ENCODE measurements around the gene IFT27. TPM values are rescaled to one million over a fixed set of nuclear protein-coding genes. Genes with fewer than 3 reads are reported as not detected.

IFT27 gene
- total RNA-seq, 1 experiment from 2014 or later = 23.2 TPM

- H3K27me3 ChIP-seq (ENCODE audit: insufficient read depth, low read length) = peaks cover 5% of the 10 kb centered on the region; the same call in 1 of the 2 replicates
- H3K9me2 ChIP-seq (ENCODE audit: insufficient read depth) = no peaks in the 10 kb centered on the region
- H3K9ac ChIP-seq (ENCODE audit: low read length) = no peak overlapping the region
- no peaks in the 10 kb centered on the region for H4K20me1 ChIP-seq (ENCODE audit: insufficient read depth)
- no peaks in the 10 kb centered on the region for H3K79me2 ChIP-seq (ENCODE audit: insufficient read depth, low read length)
- no peak overlapping the region for H3K4me3 ChIP-seq (replicated peaks in 1 of 2; ENCODE audit: low read depth in 1 of 2, low read length in 2 of 2)
- ChIA-PET POLR2A (no interaction called here), CTCF (no interaction called here), RAD21 (ENCODE audit: low non-redundant PET in 1 of 2, low total read pairs in 2 of 2, uncharacterized antibody in 2 of 2, unreplicated experiment in 2 of 2) (no interaction called here)
- H3K4me2 ChIP-seq (ENCODE audit: low read length) = no peak overlapping the region
- intact Hi-C loops (cut with micrococcal nuclease) = no loop called here
- H3K9me3 ChIP-seq (ENCODE audit: control insufficient read depth in 1 of 2, insufficient read depth in 1 of 2, low read depth in 1 of 2, low read length in 2 of 2) = no peaks in the 10 kb centered on the region
- DNase-seq (ENCODE audit: low read depth, low spot score) = no peak
- H3K4me1 ChIP-seq (ENCODE audit: control insufficient read depth in 1 of 2, insufficient read depth in 2 of 2, low read length in 2 of 2) = no peaks in the 10 kb centered on the region
- no peak overlapping the region for H3K27ac ChIP-seq (ENCODE audit: low read depth, low read length)
- no peak overlapping the region for H2AFZ ChIP-seq (ENCODE audit: low read depth, low read length, poor library complexity, severe bottlenecking)
- no peak for ATAC-seq
- H3K36me3 ChIP-seq (ENCODE audit: control insufficient read depth in 1 of 2, insufficient read depth in 2 of 2, low read length in 2 of 2) = no peaks in the 10 kb centered on the region
- TF ChIP-seq SP1 (IDR thresholded peaks at IDR 0.05; ENCODE audit: low read depth) (no peak), REST (IDR thresholded peaks at IDR 0.05; ENCODE audit: low read depth) (no peak), ZBTB33 (IDR thresholded peaks at IDR 0.05; ENCODE audit: extremely low read depth, insufficient replicate concordance, low read length) (no peak)
- BruUV-seq (replicated peaks) = no TSS peak
Observed at GRCh38 chr22:36798674-36799066, 22.8 kb upstream of the IFT27 start.

All from HCT116 (cell line).